Heart left ventricle (tissue), 13 donors: Measurements from ENCODE around the gene MATK.

Experiments
- POLR2A ChIP-seq, 2 donors: fragments of 450-650 bp; IDR thresholded peaks; one replicate each; pipeline ENCODE4 v1.6.1; 2017; ENCODE audit warnings: antibody characterized with exemption in 2 of 2, mild to moderate bottlenecking in 2 of 2, moderate library complexity in 2 of 2
- TF ChIP-seq, protein P1 (sequence below), 12 donors: fragments of 200-600 bp; sonication (generic) in 4 of 12; IDR thresholded peaks; one replicate each; pipeline versions ENCODE4 v1.5.0 to v1.8.0; 2018 to 2022; ENCODE audit warnings: antibody characterized with exemption in 12 of 12, mild to moderate bottlenecking in 5 of 12
- donor health status: ischemic (EF 13 %, LVEDD 7.1; RV severe dilation, severe dysfunction).
- donor health status: DM: no; HTN: yes; CAD: no.
- donor health status: DM: no; HTN: no; CAD: no.
- donor health status: ischemic (EF 25% LVEDD 6.9; RV normal size, moderate dysfunction).
- donor health status: ischemic (EF 25% LVEDD 5.7; RV mildly dilated, moderate dysfunction).
- donor health status: ischemic (EF 35%, LVEDD 5.7; RV mildly dilated, moderate dysfunction).
- donor health status: nonischemic (EF 11% LVEDD 7.7; RV severe dilation, severe dysfunction).
- donor health status: DM: yes; HTN: yes; CAD: no.
- donor health status: PGD.
- donor health status: ischemic (EF 29% LVEDD 5.4; RV normal size, mild dysfunction).
- donor health status: nonischemic (EF 23%, LVEDD 6.1; RV moderate dilation, normal function).

DNA sequence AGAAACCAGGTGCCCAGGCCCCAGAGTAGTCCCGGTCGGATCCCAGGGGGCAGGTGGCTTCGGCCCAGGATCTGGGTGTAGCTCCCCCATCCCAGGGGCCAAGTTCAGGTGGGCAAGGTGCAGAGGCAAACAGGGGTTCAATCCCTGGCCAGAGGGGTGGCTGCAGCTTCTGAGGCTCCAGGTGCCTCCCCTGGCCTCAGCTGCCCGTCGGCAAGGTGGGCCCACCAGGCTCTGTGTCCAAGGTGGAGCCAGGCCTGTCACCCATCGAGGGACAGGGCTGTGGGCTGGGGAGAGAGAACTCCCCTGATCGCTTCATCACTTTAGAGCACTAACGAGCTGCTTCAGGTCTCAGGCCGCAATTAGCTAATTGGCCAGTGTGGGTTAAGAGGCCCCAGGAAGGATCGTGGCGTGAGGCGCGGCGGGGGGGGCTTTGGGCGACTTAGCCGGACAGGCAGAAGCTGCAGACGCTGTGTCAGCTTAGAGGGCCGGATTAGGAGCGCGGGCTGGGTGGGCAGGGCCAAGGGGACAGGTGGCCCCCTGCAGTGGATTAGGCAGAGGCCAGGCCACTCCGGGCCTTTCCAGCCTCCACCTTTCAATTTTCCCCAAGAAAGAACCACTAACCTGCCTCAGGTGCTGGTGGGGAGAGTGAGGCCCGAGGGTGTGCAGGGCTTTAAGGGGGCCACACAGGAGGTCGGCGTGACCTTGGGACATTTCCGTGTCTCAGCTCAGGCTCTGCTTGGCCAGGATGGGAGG is 11.4 kb downstream of the MATK start:
- TF ChIP-seq, protein P1, sequence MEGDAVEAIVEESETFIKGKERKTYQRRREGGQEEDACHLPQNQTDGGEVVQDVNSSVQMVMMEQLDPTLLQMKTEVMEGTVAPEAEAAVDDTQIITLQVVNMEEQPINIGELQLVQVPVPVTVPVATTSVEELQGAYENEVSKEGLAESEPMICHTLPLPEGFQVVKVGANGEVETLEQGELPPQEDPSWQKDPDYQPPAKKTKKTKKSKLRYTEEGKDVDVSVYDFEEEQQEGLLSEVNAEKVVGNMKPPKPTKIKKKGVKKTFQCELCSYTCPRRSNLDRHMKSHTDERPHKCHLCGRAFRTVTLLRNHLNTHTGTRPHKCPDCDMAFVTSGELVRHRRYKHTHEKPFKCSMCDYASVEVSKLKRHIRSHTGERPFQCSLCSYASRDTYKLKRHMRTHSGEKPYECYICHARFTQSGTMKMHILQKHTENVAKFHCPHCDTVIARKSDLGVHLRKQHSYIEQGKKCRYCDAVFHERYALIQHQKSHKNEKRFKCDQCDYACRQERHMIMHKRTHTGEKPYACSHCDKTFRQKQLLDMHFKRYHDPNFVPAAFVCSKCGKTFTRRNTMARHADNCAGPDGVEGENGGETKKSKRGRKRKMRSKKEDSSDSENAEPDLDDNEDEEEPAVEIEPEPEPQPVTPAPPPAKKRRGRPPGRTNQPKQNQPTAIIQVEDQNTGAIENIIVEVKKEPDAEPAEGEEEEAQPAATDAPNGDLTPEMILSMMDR (IDR thresholded peaks at IDR 0.05): no peak
- TF ChIP-seq POLR2A (IDR thresholded peaks at IDR 0.05): no peak
